RWPE2 (cell line): Measurements from ENCODE around the gene CHIA.

Experiments
- ATAC-seq: fragments of 200-7000 bp; cut with Tn5 transposase; 3 replicates; pipeline ENCODE4 v1.9.1; 2021; ENCODE audit warnings: low read depth
- DNase-seq: peaks from one replicate; pipeline ENCODE4 v3.0.0-alpha.2; 2020; ENCODE audit warnings: low spot score
- H3K27ac ChIP-seq: fragments of 450-650 bp; 2 replicates; pipeline ENCODE4 v1.5.1; 2017; ENCODE audit warnings: mild to moderate bottlenecking; ENCODE audit not compliant: poor library complexity, severe bottlenecking
- H3K27me3 ChIP-seq: fragments of 250-450 bp; sonication (Bioruptor Pico); 2 replicates; pipeline ENCODE4 v1.5.1; 2021; ENCODE audit warnings: mild to moderate bottlenecking, moderate library complexity; ENCODE audit not compliant: insufficient read depth, poor library complexity, severe bottlenecking
- H3K36me3 ChIP-seq: fragments of 250-450 bp; sonication (Bioruptor Pico); 2 replicates; pipeline ENCODE4 v1.5.1; 2020; ENCODE audit warnings: low read depth, mild to moderate bottlenecking, moderate library complexity
- H3K4me1 ChIP-seq: fragments of 250-450 bp; sonication (Bioruptor Pico); 2 replicates; pipeline ENCODE4 v1.5.1; 2021; ENCODE audit warnings: mild to moderate bottlenecking, moderate library complexity; ENCODE audit not compliant: insufficient read depth, poor library complexity, severe bottlenecking
- H3K4me3 ChIP-seq: fragments of 250-450 bp; sonication (Bioruptor Pico); 2 replicates; pipeline ENCODE4 v1.5.1; 2021; ENCODE audit warnings: mild to moderate bottlenecking, moderate library complexity; ENCODE audit not compliant: severe bottlenecking
- H3K9me3 ChIP-seq: fragments of 250-450 bp; sonication (Bioruptor Pico); 2 replicates; pipeline ENCODE4 v1.5.1; 2021; ENCODE audit warnings: mild to moderate bottlenecking, moderate library complexity; ENCODE audit not compliant: severe bottlenecking
- CTCF ChIP-seq: fragments of 450-650 bp; IDR thresholded peaks from one replicate; pipeline ENCODE4 v1.5.1; 2017; ENCODE audit warnings: mild to moderate bottlenecking, moderate library complexity; ENCODE audit not compliant: poor library complexity, severe bottlenecking

CHIA gene

GRCh38 chr1:111290630-111291029 lies at the start of gene CHIA:
Gene CHIA, plus strand, starts transcription at chr1:111290851. Its CDS starts 19,617 bp downstream, at chr1:111310468.
- H3K27ac ChIP-seq: no peak within 1 kb of the TSS
- H3K4me1 ChIP-seq: no peaks in the 10 kb centered on the region
- no peaks in the 10 kb centered on the region for H3K9me3 ChIP-seq
- no peak within 1 kb of the TSS for H3K4me3 ChIP-seq
- TF ChIP-seq CTCF: no peak
- DNase-seq: no peak
- 0 out of 3 replicates have a peak, but pooled peaks have one; percentile 29 for ATAC-seq
- no peaks in the 10 kb centered on the region for H3K36me3 ChIP-seq
- H3K27me3 ChIP-seq: peaks cover 13% of the 10 kb centered on the region

GRCh38 chr1:111241797-111242196 lies 48.9 kb upstream of the CHIA start:
- Histone ChIP-seq H3K9me3 (no peaks in the 10 kb centered on the region), H3K27me3 (no peaks in the 10 kb centered on the region), H3K4me1 (peaks cover 3% of the 10 kb centered on the region), H3K36me3 (no peaks in the 10 kb centered on the region), H3K4me3 (no peak overlapping the region), H3K27ac (no peak overlapping the region)
- DNase-seq (no peak), ATAC-seq (no peak)
- no peak for TF ChIP-seq CTCF

- Histone ChIP-seq H3K27ac (no peak overlapping the region), H3K4me3 (no peak overlapping the region), H3K4me1 (no peaks in the 10 kb centered on the region), H3K36me3 (no peaks in the 10 kb centered on the region), H3K27me3 (no peaks in the 10 kb centered on the region), H3K9me3 (no peaks in the 10 kb centered on the region)
- ATAC-seq (no peak), DNase-seq (no peak)
- TF ChIP-seq CTCF: no peak
These were observed 47.7 kb upstream of the CHIA start for GRCh38 chr1:111242805-111243523.

GRCh38 chr1:111247125-111247838 lies 43.4 kb upstream of the CHIA start:
- ATAC-seq: no peak
- Histone ChIP-seq H3K9me3 (no peaks in the 10 kb centered on the region), H3K27ac (no peak overlapping the region), H3K27me3 (no peaks in the 10 kb centered on the region), H3K4me3 (no peak overlapping the region), H3K36me3 (no peaks in the 10 kb centered on the region), H3K4me1 (no peaks in the 10 kb centered on the region)
- DNase-seq: no peak
- TF ChIP-seq CTCF: no peak

- no peak for TF ChIP-seq CTCF
- Histone ChIP-seq H3K4me1 (no peaks in the 10 kb centered on the region), H3K27me3 (peaks cover 10% of the 10 kb centered on the region), H3K27ac (no peak overlapping the region), H3K9me3 (no peaks in the 10 kb centered on the region), H3K4me3 (no peak overlapping the region), H3K36me3 (no peaks in the 10 kb centered on the region)
- DNase-seq: no peak
- ATAC-seq: no peak
These were observed 40.7 kb upstream of the CHIA start for GRCh38 chr1:111249960-111250359.
